ENCODE measurements around the gene DLX1.

DLX1 gene

DNA sequence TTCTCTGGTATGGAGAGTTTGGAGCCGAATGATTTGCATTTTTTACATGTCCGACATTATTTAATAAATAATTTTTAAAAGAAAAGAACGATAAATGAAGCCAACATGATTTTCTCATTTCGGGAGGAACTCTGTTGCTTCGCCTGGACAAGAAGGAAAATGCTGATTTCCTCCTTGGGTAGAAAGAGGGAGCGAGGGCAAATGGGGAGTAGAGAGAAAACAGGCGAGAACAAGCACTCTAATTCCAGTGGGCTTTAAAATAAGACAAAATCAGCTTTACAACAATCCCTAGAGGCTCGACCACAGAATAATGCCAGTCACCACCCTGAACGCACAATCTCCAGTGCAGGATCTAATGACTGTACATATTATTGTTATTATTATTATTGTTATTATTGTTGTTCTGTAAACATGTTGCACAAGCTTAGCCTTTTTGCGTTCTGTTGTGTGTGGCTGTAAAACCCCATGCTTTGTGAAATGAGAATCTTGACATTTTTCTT is 3.7 kb downstream of the DLX1 start:
- no peak for ATAC-seq (ENCODE audit: low read depth)
- peaks cover 16% of the 10 kb centered on the region for H3K27me3 ChIP-seq (ENCODE audit: insufficient read depth, poor library complexity, severe bottlenecking)
- DNase-seq (ENCODE audit: low spot score), result no peak
- H3K9me3 ChIP-seq (ENCODE audit: severe bottlenecking), result no peaks in the 10 kb centered on the region
- no peak overlapping the region for H3K27ac ChIP-seq (ENCODE audit: poor library complexity, severe bottlenecking)
- no peaks in the 10 kb centered on the region for H3K36me3 ChIP-seq (ENCODE audit: low read depth)
- H3K4me3 ChIP-seq (ENCODE audit: severe bottlenecking), result no peak overlapping the region
- TF ChIP-seq, protein P1, sequence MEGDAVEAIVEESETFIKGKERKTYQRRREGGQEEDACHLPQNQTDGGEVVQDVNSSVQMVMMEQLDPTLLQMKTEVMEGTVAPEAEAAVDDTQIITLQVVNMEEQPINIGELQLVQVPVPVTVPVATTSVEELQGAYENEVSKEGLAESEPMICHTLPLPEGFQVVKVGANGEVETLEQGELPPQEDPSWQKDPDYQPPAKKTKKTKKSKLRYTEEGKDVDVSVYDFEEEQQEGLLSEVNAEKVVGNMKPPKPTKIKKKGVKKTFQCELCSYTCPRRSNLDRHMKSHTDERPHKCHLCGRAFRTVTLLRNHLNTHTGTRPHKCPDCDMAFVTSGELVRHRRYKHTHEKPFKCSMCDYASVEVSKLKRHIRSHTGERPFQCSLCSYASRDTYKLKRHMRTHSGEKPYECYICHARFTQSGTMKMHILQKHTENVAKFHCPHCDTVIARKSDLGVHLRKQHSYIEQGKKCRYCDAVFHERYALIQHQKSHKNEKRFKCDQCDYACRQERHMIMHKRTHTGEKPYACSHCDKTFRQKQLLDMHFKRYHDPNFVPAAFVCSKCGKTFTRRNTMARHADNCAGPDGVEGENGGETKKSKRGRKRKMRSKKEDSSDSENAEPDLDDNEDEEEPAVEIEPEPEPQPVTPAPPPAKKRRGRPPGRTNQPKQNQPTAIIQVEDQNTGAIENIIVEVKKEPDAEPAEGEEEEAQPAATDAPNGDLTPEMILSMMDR (IDR thresholded peaks at IDR 0.05; ENCODE audit: poor library complexity, severe bottlenecking), result no peak
- no peaks in the 10 kb centered on the region for H3K4me1 ChIP-seq (ENCODE audit: insufficient read depth, poor library complexity, severe bottlenecking)

DNA sequence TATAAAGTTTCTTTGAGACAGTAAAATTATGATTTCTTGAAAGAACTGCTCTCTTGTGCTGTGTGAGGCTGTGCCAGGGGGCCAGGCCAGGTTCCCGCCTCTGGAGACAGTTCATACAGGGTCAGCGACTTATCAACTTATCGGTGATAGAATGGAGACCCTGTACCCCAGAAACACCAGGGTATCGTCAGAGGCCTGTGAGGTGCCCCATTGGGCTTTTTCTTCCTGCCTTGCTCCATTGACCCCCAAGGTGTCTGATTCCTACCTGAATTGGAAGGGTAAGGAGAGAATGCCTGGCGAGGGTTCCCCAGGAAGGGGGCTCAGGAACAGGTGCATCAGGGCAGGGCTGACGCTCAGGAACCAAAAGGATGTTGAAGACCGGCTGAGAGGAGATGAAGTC is 4.3 kb downstream of the DLX1 start:
- Histone ChIP-seq H3K27ac (ENCODE audit: poor library complexity, severe bottlenecking) (no peak overlapping the region), H3K4me3 (ENCODE audit: severe bottlenecking) (no peak overlapping the region), H3K9me3 (ENCODE audit: severe bottlenecking) (no peaks in the 10 kb centered on the region), H3K36me3 (ENCODE audit: low read depth) (no peaks in the 10 kb centered on the region), H3K27me3 (ENCODE audit: insufficient read depth, poor library complexity, severe bottlenecking) (peaks cover 13% of the 10 kb centered on the region), H3K4me1 (ENCODE audit: insufficient read depth, poor library complexity, severe bottlenecking) (no peaks in the 10 kb centered on the region)
- ATAC-seq (ENCODE audit: low read depth) (no peak), DNase-seq (ENCODE audit: low spot score) (no peak)
- TF ChIP-seq, protein P1 (IDR thresholded peaks at IDR 0.05; ENCODE audit: poor library complexity, severe bottlenecking), result no peak

DNA sequence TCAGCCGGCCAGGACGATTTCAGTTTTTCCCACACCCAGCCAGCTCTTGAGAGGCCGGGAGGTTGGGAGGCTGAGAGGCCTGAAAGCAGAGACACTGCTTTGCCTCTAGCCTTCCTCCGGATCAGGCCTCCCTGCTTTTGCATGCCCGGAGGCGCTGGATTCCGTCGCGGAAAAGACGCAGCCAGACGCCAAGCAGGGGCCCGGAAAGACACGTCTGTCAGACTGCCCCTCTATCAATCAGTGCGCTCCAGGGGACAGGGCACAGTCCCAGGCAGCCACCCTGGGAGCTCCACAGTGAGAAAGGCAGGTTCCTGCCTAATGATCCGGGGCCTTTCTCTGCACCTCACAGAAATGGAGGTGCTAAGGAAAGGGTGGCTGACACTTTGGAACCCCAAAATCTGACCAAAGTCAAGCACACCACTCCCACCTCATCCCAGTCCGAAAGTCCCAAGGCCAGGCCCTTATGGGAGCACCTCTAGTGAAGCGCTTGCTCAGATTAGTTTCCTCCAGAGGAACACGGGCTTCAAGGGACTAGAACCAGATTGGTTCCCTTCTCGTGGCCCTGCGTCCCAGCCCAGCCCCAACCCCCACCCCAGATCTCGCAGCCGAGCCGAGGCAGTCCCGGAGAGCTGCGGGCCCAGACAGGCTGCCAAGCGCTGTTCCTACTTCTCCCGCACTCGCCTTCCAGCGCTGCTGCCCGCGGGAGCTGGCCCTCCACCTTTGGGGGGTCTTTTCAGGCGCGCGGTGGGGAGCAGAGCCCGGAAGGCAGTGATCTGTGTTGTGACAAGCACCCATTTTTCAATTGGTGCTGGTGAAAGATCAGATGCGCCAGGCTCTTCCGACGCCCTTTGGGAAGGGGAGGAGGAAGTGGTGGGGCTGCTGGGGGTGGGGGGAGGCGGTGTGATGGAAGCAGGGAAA is 5.0 kb downstream of the DLX1 start:
- ATAC-seq (ENCODE audit: low read depth), result no peak
- TF ChIP-seq, protein P1 (IDR thresholded peaks at IDR 0.05; ENCODE audit: poor library complexity, severe bottlenecking), result no peak
- DNase-seq (ENCODE audit: low spot score), result no peak
- H3K27me3 ChIP-seq (ENCODE audit: insufficient read depth, poor library complexity, severe bottlenecking), result peaks cover 13% of the 10 kb centered on the region
- no peak overlapping the region for H3K4me3 ChIP-seq (ENCODE audit: severe bottlenecking)
- H3K9me3 ChIP-seq (ENCODE audit: severe bottlenecking), result no peaks in the 10 kb centered on the region
- H3K4me1 ChIP-seq (ENCODE audit: insufficient read depth, poor library complexity, severe bottlenecking), result no peaks in the 10 kb centered on the region
- no peaks in the 10 kb centered on the region for H3K36me3 ChIP-seq (ENCODE audit: low read depth)
- no peak overlapping the region for H3K27ac ChIP-seq (ENCODE audit: poor library complexity, severe bottlenecking)

DNA sequence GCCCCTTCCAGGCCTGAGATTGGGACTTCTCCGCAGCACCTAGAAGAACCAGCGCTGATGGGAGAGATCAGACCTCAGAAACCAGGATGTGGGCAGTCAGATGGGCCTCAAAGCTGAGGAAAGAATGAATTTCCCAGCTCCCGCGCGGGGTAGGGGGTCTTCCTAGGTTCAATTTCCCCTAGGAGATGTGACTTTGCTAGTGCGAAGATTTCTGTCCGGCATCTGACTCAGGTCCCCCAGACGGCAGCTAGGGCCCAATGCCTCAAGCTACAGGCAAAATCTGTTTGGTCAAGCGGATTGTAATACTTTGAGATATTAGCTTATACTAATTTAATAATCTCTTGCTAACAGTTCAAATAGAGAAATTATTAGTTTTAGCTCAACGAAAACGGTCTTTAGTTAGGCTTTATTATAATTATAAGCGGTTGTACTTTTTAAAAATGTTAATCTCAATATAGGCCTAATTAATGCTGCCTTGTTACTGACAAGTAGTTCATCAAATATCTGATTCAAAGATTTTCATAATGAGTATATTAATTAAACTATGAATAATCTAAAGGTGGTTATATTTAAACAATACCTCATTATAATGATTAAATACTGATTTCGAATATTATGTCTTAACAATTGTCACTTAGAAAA is 5.8 kb downstream of the DLX1 start:
- H3K9me3 ChIP-seq (ENCODE audit: severe bottlenecking), result no peaks in the 10 kb centered on the region
- ATAC-seq (ENCODE audit: low read depth) (no peak), DNase-seq (ENCODE audit: low spot score) (no peak)
- H3K36me3 ChIP-seq (ENCODE audit: low read depth), result no peaks in the 10 kb centered on the region
- H3K27me3 ChIP-seq (ENCODE audit: insufficient read depth, poor library complexity, severe bottlenecking), result peaks cover 12% of the 10 kb centered on the region
- H3K4me3 ChIP-seq (ENCODE audit: severe bottlenecking), result no peak overlapping the region
- peaks cover 7% of the 10 kb centered on the region for H3K4me1 ChIP-seq (ENCODE audit: insufficient read depth, poor library complexity, severe bottlenecking)
- H3K27ac ChIP-seq (ENCODE audit: poor library complexity, severe bottlenecking), result no peak overlapping the region
- TF ChIP-seq, protein P1 (IDR thresholded peaks at IDR 0.05; ENCODE audit: poor library complexity, severe bottlenecking), result no peak

Measured in RWPE2 (cell line).